Rectal smooth muscle tissue (tissue), 1 donor: ENCODE measurements around the gene PHLDA1.
A peak's percentile ranks its signal among the peaks of the same experiment; 100 is the strongest.

ENCODE experiments used
- H3K27ac ChIP-seq: one replicate; pipeline ENCODE4 v1.7.0; 2013; ENCODE audit warnings: low read depth, low read length, inconsistent platforms
- H3K27me3 ChIP-seq: one replicate; pipeline ENCODE4 v1.7.0; 2013; ENCODE audit warnings: low read length; ENCODE audit not compliant: control insufficient read depth, insufficient read depth
- H3K36me3 ChIP-seq: one replicate; pipeline ENCODE4 v1.7.0; 2013; ENCODE audit warnings: low read length; ENCODE audit not compliant: control insufficient read depth, insufficient read depth
- H3K4me1 ChIP-seq: one replicate; pipeline ENCODE4 v1.7.0; 2013; ENCODE audit warnings: low read length; ENCODE audit not compliant: control insufficient read depth, insufficient read depth
- H3K4me3 ChIP-seq: one replicate; pipeline ENCODE4 v1.7.0; 2013; ENCODE audit warnings: low read length
- H3K9ac ChIP-seq: one replicate; pipeline ENCODE4 v1.7.0; 2013; ENCODE audit warnings: low read length

The PHLDA1 gene

DNA sequence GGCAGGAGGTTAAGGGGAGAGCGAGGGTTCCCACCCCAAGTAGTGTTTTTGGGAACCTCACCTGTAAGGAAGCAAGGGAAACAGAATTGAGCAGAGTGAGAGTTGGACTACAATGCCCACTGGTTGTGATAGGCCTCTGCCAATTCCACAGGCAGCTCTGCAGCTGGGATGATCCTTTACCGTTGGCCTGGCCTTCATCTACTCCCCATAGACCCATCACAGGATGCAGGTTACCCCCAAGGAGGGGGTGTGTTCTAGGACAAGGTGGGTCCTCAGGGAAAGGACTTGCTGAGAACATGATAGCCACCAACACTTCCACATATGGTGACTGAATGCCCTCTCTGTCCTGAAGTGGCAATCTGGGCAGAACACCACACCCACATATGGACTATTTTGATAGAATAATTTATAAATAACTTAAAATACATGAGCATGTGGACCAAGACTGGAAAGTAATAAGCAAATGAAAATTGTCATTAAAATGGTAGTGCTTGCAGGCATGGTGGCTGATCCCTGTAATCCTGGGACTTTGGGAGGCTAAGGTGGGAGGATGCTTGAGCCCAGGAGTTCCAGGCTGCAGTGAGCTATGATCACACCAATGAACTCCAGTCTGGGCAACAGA lies 8.4 kb downstream of the PHLDA1 start:
- no peaks in the 10 kb centered on the region for H3K36me3 ChIP-seq
- no peak overlapping the region for H3K4me3 ChIP-seq
- no peak overlapping the region for H3K27ac ChIP-seq
- H3K4me1 ChIP-seq: no peaks in the 10 kb centered on the region
- H3K27me3 ChIP-seq: no peaks in the 10 kb centered on the region
- no peak overlapping the region for H3K9ac ChIP-seq

DNA sequence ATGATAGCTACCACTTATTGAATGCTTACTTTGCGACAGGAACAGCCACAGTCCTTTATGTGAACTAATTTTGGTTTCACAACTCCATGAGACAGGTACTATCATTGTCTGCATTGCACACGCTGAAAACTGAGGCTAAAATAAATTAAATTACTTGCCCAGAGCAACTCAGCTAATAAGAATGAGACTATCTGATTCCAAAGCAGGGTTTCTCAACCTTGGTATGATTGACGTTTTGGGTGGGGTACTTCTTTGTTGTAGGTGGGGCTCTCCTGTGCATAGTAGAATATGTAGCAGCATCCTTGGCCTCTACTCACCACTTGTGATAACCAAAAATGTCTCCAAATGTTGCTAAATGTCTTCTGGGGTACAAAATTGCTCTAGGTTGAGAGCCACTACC lies 9.1 kb downstream of the PHLDA1 start:
- H3K27me3 ChIP-seq: no peaks in the 10 kb centered on the region
- no peak overlapping the region for H3K9ac ChIP-seq
- no peaks in the 10 kb centered on the region for H3K4me1 ChIP-seq
- no peak overlapping the region for H3K4me3 ChIP-seq
- no peaks in the 10 kb centered on the region for H3K36me3 ChIP-seq
- H3K27ac ChIP-seq: no peak overlapping the region

DNA sequence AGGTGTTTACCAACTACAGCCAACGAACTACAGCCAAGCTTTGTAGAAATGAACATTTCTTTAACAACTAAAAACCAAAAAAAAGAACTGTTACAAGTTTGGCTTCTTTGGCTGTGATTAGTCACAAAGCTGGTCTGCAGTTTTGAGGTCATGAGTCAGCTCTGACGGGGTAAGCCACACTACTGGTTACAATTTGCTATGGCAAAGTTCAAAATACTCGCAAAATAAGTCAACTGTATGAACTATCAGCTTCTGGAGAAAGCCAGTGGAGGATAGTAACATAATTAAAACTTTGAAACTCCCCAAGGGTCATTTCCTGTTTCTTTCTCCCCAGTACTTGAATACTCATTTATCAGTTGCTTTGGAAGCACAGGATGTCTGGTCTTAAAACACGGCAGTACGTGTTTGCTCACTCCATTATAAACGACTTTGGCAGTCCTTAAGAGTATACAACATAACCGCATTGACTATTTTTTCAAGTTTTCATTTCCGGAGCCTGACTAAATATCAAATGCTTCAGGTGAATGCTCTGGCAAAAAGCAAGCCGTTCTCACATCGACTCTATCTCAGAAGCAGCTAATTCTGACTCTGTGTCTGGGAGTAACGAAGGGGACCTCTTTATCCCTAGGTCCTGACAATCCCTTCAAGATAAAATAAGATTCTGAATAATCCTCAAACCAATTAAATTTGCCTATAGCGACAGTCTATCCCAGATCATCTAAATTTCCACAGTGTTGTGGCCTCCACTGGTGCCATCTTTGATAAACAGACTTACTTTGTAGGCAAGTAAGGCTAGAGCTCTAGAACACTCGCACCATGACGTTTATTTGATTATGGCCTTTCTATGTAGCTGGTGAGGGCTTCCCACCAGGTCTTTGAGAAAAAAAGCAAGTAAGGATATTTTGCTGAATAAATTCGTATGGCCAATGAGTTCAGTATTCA lies 10.6 kb downstream of the PHLDA1 start:
- Histone ChIP-seq H3K27ac (peak overlapping the region; percentile 16), H3K4me3 (no peak overlapping the region), H3K27me3 (no peaks in the 10 kb centered on the region), H3K9ac (no peak overlapping the region), H3K4me1 (no peaks in the 10 kb centered on the region), H3K36me3 (no peaks in the 10 kb centered on the region)

DNA sequence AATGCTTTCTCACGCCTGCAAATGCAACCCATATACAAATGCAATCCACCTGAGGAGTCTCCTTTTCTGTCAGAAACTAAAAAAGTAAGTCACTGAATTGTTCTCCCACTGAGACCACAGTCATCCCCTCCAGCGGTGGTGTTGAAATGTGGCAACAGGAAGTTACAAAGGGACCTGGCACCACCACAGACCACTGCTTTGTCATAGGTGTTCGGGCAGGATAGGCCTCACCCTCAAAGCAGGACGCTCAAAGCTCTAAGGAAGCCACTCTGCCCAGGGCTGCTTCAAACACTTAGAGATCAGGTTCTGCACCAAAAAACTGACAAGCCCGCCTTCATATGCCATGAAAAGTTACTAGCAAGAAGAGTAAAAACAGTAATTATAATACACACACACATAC lies 11.3 kb downstream of the PHLDA1 start:
- peak overlapping the region; percentile 16 for H3K27ac ChIP-seq
- H3K9ac ChIP-seq: no peak overlapping the region
- no peaks in the 10 kb centered on the region for H3K4me1 ChIP-seq
- no peak overlapping the region for H3K4me3 ChIP-seq
- no peaks in the 10 kb centered on the region for H3K27me3 ChIP-seq
- no peaks in the 10 kb centered on the region for H3K36me3 ChIP-seq

DNA sequence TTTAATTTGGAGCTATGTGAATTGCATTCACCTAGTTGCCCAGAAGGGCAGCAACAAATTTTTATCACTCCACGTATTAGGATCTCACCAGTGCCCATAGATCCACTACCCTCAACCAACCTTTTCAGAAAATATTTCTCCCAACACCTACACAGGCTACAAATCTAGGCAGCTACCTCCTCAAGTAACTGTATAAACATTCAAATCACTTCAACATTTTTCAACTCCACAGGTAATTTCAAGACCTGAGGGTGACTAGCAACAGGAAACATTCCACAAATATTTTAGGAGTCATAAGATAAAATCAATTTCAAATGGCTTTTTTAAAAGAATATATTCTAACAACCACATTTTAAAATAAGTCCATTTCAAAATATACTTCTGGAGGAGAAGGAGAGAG lies 12.9 kb downstream of the PHLDA1 start:
- H3K27ac ChIP-seq: no peak overlapping the region

DNA sequence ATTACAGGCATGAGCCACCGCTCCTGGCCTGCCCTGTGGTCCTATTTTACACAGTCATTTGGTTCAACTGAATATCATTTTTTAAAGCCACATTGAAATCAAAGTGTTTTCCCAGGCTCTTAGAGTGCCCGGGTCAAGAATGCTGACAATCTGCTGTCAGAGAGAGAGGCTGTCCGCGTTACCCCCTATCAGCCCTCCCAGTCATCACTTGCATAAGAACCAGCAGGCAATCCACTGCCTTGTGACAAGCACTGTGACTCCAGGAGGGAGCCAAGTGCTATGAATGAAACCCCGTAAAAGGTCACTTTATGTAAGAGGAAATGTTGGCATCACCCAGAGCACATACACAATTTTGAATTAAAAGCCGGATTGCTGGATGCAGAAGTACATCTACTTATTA lies 13.5 kb downstream of the PHLDA1 start:
- Histone ChIP-seq H3K27me3 (no peaks in the 10 kb centered on the region), H3K36me3 (no peaks in the 10 kb centered on the region), H3K27ac (no peak overlapping the region), H3K4me3 (no peak overlapping the region), H3K4me1 (no peaks in the 10 kb centered on the region), H3K9ac (no peak overlapping the region)

More for the DNA sequence above, 12.9 kb downstream of the PHLDA1 start:
- H3K36me3 ChIP-seq: no peaks in the 10 kb centered on the region
- no peaks in the 10 kb centered on the region for H3K4me1 ChIP-seq
- no peak overlapping the region for H3K4me3 ChIP-seq
- H3K9ac ChIP-seq: no peak overlapping the region
- no peaks in the 10 kb centered on the region for H3K27me3 ChIP-seq

DNA sequence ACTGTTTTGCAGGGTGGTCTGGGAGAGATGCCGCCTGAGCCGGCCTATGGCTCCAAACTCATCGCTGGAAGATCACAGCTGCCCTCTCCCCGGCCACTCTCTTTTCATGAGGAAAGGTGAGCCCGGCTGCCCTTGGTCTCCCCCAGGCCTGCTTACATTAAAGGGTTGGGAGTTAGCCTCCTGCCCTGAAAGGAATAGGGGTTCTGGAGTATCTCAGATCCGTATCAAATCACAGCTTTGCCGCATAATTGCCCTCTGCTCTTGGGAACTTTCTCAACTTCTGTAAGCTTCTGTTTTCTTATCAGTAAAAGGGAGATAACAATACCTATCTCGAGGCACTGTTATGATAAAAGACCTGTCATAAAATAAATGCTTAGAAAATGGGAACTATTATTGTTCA lies 17.6 kb downstream of the PHLDA1 start:
- Histone ChIP-seq H3K9ac (no peak overlapping the region), H3K27ac (no peak overlapping the region), H3K4me3 (no peak overlapping the region), H3K4me1 (no peaks in the 10 kb centered on the region), H3K27me3 (no peaks in the 10 kb centered on the region), H3K36me3 (no peaks in the 10 kb centered on the region)

DNA sequence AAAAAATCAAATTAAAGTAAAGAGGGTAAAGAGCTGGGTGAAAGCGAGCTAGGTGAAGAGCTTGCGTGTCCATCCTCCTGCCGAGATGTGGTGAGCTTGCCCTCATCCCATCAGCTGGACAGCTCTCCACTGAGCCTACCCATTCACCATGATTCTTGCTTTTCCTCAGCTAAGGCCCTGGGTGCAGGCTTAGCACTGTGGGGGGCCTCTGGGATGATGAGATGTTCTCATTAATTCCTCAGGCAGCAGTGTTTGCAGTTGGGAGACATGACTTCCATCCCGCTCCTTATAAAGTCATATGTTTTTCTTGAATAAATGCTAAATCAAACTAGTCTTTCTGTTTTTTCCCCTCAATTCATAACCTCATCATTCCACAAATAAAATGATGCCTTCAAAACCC lies 18.0 kb downstream of the PHLDA1 start:
- H3K27me3 ChIP-seq: no peaks in the 10 kb centered on the region
- H3K4me1 ChIP-seq: no peaks in the 10 kb centered on the region
- H3K36me3 ChIP-seq: no peaks in the 10 kb centered on the region
- H3K4me3 ChIP-seq: no peak overlapping the region
- no peak overlapping the region for H3K27ac ChIP-seq
- no peak overlapping the region for H3K9ac ChIP-seq

DNA sequence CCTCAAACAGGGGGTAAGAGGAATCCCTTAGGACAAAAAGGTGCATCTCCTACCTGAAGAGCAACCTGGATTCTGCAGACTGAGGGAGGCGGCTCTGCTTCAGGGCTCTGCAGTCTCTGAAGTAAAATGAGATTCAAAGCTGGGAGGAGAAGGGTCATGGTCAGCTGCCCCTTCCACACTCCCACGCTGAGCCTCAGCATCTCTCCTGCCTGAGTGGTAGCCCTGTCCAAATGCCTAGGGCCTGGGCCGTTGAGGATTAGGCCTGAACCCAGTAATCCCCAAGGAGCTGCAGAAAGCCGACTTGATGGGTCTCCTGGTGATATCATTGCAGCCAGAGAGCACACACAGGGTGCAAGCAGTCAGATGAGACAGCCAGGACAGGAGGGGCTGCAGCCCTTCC lies 18.9 kb downstream of the PHLDA1 start:
- H3K27ac ChIP-seq: no peak overlapping the region
- H3K4me3 ChIP-seq: no peak overlapping the region
- H3K27me3 ChIP-seq: no peaks in the 10 kb centered on the region

DNA sequence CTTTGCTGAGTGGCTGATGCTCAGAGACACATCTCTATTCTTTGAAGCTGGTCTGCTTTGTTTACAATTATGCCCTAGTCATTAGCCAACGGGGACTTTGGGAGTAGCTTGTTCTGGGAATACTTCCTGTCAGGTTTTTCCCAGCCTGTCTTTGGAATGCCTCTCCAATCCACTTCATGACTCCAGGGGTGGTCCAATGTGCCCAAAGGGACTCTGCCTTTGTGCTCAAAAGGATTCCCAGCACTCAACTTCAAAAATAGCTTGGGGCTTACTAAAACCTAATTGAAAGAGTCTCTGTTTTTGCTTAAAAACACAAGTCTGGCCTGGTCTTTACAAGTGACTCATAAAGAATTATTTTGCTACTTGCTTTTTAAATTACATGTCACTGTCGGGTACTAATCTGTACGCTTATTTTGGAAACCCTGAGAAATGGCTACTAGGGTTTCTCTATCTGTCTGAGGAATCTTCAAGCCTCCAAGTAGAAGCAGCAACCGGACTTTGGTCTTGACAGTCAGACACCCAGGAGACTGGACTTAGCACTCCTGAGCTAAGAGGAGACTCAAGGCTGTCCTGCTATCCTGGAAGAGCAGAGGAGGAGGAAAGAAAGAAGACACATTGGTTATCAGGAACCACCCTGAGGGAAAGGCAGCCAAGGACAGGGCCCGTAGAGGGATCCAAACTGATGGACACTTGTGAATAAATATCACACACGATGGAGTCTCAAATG lies 20.7 kb downstream of the PHLDA1 start:
- no peak overlapping the region for H3K4me3 ChIP-seq
- no peaks in the 10 kb centered on the region for H3K36me3 ChIP-seq
- H3K4me1 ChIP-seq: no peaks in the 10 kb centered on the region
- no peak overlapping the region for H3K9ac ChIP-seq
- H3K27me3 ChIP-seq: no peaks in the 10 kb centered on the region
- no peak overlapping the region for H3K27ac ChIP-seq

More for the DNA sequence above, 18.9 kb downstream of the PHLDA1 start:
- no peaks in the 10 kb centered on the region for H3K36me3 ChIP-seq
- H3K9ac ChIP-seq: no peak overlapping the region
- no peaks in the 10 kb centered on the region for H3K4me1 ChIP-seq

DNA sequence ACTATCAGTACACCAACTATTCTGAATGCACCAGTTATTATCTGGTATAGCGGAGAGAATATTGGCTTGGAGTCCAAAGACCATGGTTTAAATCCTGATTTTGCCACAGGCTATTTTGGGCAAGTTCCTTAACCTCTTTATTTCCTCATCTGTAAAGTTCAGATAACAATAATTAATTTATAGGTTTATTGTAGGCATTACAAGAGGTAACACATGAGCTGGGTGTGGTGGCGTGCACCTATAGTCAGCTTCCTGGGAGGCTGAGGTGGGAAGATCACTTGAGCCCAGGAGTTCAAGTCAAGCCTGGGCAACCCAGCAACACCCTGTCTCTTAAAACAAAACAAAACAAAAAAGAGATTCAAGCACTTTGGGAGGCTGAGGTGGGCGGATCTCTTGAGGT lies 23.1 kb downstream of the PHLDA1 start:
- Histone ChIP-seq H3K27ac (no peak overlapping the region), H3K27me3 (no peaks in the 10 kb centered on the region), H3K36me3 (no peaks in the 10 kb centered on the region), H3K9ac (no peak overlapping the region), H3K4me3 (no peak overlapping the region), H3K4me1 (no peaks in the 10 kb centered on the region)

DNA sequence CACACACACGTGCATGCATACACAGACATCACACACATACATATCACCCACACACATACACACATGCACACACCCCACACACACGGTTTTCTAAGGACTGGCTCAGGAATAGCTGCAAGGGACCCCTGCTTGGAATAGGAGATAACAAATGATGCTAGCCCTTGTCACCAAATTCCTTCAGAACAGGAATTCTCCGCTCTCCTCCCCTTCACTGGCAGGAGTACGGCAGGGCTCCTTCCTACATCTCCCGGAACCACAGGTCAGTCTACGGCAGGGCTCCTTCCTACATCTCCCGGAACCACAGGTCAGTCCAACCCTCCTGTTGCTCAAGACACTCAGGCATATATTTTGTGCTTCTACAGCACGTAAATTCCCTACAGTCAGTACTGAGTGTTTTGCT lies 23.9 kb downstream of the PHLDA1 start:
- Histone ChIP-seq H3K9ac (no peak overlapping the region), H3K27ac (no peak overlapping the region), H3K36me3 (no peaks in the 10 kb centered on the region), H3K4me3 (no peak overlapping the region), H3K27me3 (no peaks in the 10 kb centered on the region), H3K4me1 (no peaks in the 10 kb centered on the region)
